Liver (tissue), 9 donors: ENCODE data around the gene TENT4B. TPM values are rescaled to one million over a fixed set of nuclear protein-coding genes. Genes with fewer than 3 reads are reported as not detected.

ENCODE experiments used
- DNase-seq: peaks from one replicate; pipeline ENCODE4 v3.0.0-alpha.2; 2017; ENCODE audit warnings: low spot score
- H3K27ac ChIP-seq, 2 donors: one replicate each; pipeline ENCODE4 v1.7.0; 2013; ENCODE audit warnings: inconsistent platforms in 2 of 2, low read length in 2 of 2, control low read depth in 1 of 2, low read depth in 1 of 2, mild to moderate bottlenecking in 1 of 2
- H3K27me3 ChIP-seq, 4 donors: one replicate each; pipeline versions ENCODE4 v1.6.1 to v1.7.0; 2013; ENCODE audit warnings: low read length in 3 of 4, inconsistent platforms in 1 of 4, mild to moderate bottlenecking in 1 of 4, moderate library complexity in 1 of 4; ENCODE audit not compliant: control insufficient read depth in 4 of 4, insufficient read depth in 4 of 4
- H3K36me3 ChIP-seq, 4 donors: one replicate each; pipeline versions ENCODE4 v1.6.1 to v1.7.0; 2013; ENCODE audit warnings: low read length in 3 of 4, mild to moderate bottlenecking in 3 of 4, low read depth in 1 of 4, moderate library complexity in 1 of 4; ENCODE audit not compliant: control insufficient read depth in 4 of 4, insufficient read depth in 3 of 4
- H3K4me1 ChIP-seq, 4 donors: one replicate each; pipeline versions ENCODE4 v1.6.1 to v1.7.0; 2013; ENCODE audit warnings: low read length in 3 of 4, mild to moderate bottlenecking in 3 of 4, moderate library complexity in 1 of 4; ENCODE audit not compliant: control insufficient read depth in 4 of 4, insufficient read depth in 4 of 4
- H3K4me3 ChIP-seq, 3 donors: one replicate each; pipeline versions ENCODE4 v1.6.1 to v1.7.0; 2013; ENCODE audit warnings: low read length in 3 of 3, control low read depth in 1 of 3, low read depth in 1 of 3, mild to moderate bottlenecking in 1 of 3
- H3K9ac ChIP-seq, 2 donors: one replicate each; pipeline ENCODE4 v1.7.0; 2013; ENCODE audit warnings: low read length in 2 of 2, mild to moderate bottlenecking in 2 of 2, moderate library complexity in 2 of 2, control low read depth in 1 of 2, low read depth in 1 of 2
- H3K9me3 ChIP-seq, 4 donors: one replicate each; pipeline versions ENCODE4 v1.6.1 to v1.7.0; 2013; ENCODE audit warnings: low read length in 3 of 4; ENCODE audit not compliant: control insufficient read depth in 4 of 4
- CTCF ChIP-seq: fragments of 150-350 bp; IDR thresholded peaks from 2 replicates; pipeline ENCODE4 v1.5.1; 2017; ENCODE audit warnings: improper control_type of control experiment, low read depth, low read length; ENCODE audit not compliant: missing input control
- EGR1 ChIP-seq, 2 donors: IDR thresholded peaks; 2 replicates each; pipeline ENCODE4 v1.6.1; 2016 to 2018; ENCODE audit warnings: antibody characterized with exemption in 2 of 2, low read depth in 2 of 2
- FOXA1 ChIP-seq: IDR thresholded peaks from 2 replicates; pipeline ENCODE4 v1.6.1; 2016; ENCODE audit warnings: antibody characterized with exemption
- FOXA2 ChIP-seq: IDR thresholded peaks from 2 replicates; pipeline ENCODE4 v1.6.1; 2016; ENCODE audit warnings: antibody characterized with exemption
- GABPA ChIP-seq, 2 donors: IDR thresholded peaks in 1 of 2; conservative IDR thresholded peaks in 1 of 2; 2 replicates each; pipeline ENCODE4 v1.6.1; 2016; ENCODE audit warnings: antibody characterized with exemption in 2 of 2, mild to moderate bottlenecking in 1 of 2, moderate library complexity in 1 of 2
- HNF4A ChIP-seq, 2 donors: conservative IDR thresholded peaks; 2 replicates each; pipeline ENCODE4 v1.6.1; 2016; ENCODE audit warnings: antibody characterized with exemption in 2 of 2, mild to moderate bottlenecking in 2 of 2
- HNF4G ChIP-seq: IDR thresholded peaks from 2 replicates; pipeline ENCODE4 v1.6.1; 2016; ENCODE audit warnings: antibody characterized with exemption
- JUND ChIP-seq, 2 donors: IDR thresholded peaks; 2 replicates each; pipeline ENCODE4 v1.6.1; 2016; ENCODE audit warnings: antibody characterized with exemption in 2 of 2
- NR2F2 ChIP-seq: IDR thresholded peaks from 2 replicates; pipeline ENCODE4 v1.6.1; 2016; ENCODE audit warnings: antibody characterized with exemption
- RAD21 ChIP-seq, 2 donors: IDR thresholded peaks; 2 replicates each; pipeline ENCODE4 v1.6.1; 2016; ENCODE audit warnings: antibody characterized with exemption in 2 of 2, mild to moderate bottlenecking in 2 of 2
- RXRA ChIP-seq, 2 donors: IDR thresholded peaks; 2 replicates each; pipeline ENCODE4 v1.6.1; 2017 to 2018; ENCODE audit warnings: antibody characterized with exemption in 2 of 2, mild to moderate bottlenecking in 1 of 2
- SP1 ChIP-seq: IDR thresholded peaks from 2 replicates; pipeline ENCODE4 v1.6.1; 2018; ENCODE audit warnings: antibody characterized with exemption, mild to moderate bottlenecking
- TAF1 ChIP-seq: conservative IDR thresholded peaks from 2 replicates; pipeline ENCODE4 v1.6.1; 2016; ENCODE audit warnings: antibody characterized with exemption, mild to moderate bottlenecking
- YY1 ChIP-seq: IDR thresholded peaks from 2 replicates; pipeline ENCODE4 v1.6.1; 2016; ENCODE audit warnings: antibody characterized with exemption, mild to moderate bottlenecking
- WGBS: extraction: QIAGEN DNeasy Blood & Tissue Kit; methylation state at CpG from one replicate; pipeline ENCODE4 v1.1.7; 2013; 5-methylcytosine and 5-hydroxymethylcytosine counted together
- polyA plus RNA-seq, 2 donors: library from polyadenylated mRNA; stranded (reverse) in 1 of 2; unstranded in 1 of 2; fragments of 200-250 nt in 1 of 2; fragments of >200 nt in 1 of 2; fragmentation: Nextera tagmentation in 1 of 2; extraction: Ambion mirVana in 1 of 2; gene quantifications; one replicate each; pipeline versions ENCODE4 v1.2.1 to v1.2.3, GENCODE V29; 2013 to 2015
- total RNA-seq, 2 donors: library from RNA; depleted of rRNA; stranded (reverse); fragments of >200 nt; gene quantifications; one replicate each; pipeline ENCODE4 v1.2.3, GENCODE V29; 2014
- TF ChIP-seq, protein P1 (sequence below): IDR thresholded peaks from 2 replicates; pipeline ENCODE4 v1.6.1; 2016; ENCODE audit warnings: antibody characterized with exemption
- TF ChIP-seq, protein P2 (sequence below): IDR thresholded peaks from 2 replicates; pipeline ENCODE4 v1.6.1; 2016; ENCODE audit warnings: antibody characterized with exemption
- TF ChIP-seq, protein P3 (sequence below): IDR thresholded peaks from 2 replicates; pipeline ENCODE4 v1.6.1; 2016; ENCODE audit warnings: antibody characterized with exemption, mild to moderate bottlenecking
- TF ChIP-seq, protein P4 (sequence below): IDR thresholded peaks from 2 replicates; pipeline ENCODE4 v1.6.1; 2016; ENCODE audit warnings: antibody characterized with exemption
- donor health status: healthy.
- donor health status: healthy.
- donor health status: healthy.
- donor health status: healthy.
- donor health status: healthy.

The TENT4B gene
- total and polyA plus RNA-seq, 4 donors: 4.2 to 10.8 (median 7.9) TPM

- DNase-seq: no peak
- no peaks in the 10 kb centered on the region for H3K9me3 ChIP-seq
- H3K36me3 ChIP-seq: no peaks in the 10 kb centered on the region
- TF ChIP-seq RAD21 (IDR thresholded peaks at IDR 0.05) (no peak), TAF1 (no peak), EGR1 (IDR thresholded peaks at IDR 0.05; ENCODE audit: low read depth in 2 of 2) (no peak), CTCF (no peak), SP1 (no peak), YY1 (no peak), FOXA2 (no peak), RXRA (IDR thresholded peaks at IDR 0.05) (no peak)
- TF ChIP-seq, protein P1, sequence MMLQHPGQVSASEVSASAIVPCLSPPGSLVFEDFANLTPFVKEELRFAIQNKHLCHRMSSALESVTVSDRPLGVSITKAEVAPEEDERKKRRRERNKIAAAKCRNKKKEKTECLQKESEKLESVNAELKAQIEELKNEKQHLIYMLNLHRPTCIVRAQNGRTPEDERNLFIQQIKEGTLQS: no peak
- TF ChIP-seq, protein P2, sequence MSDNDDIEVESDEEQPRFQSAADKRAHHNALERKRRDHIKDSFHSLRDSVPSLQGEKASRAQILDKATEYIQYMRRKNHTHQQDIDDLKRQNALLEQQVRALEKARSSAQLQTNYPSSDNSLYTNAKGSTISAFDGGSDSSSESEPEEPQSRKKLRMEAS: no peak
- TF ChIP-seq, protein P3, sequence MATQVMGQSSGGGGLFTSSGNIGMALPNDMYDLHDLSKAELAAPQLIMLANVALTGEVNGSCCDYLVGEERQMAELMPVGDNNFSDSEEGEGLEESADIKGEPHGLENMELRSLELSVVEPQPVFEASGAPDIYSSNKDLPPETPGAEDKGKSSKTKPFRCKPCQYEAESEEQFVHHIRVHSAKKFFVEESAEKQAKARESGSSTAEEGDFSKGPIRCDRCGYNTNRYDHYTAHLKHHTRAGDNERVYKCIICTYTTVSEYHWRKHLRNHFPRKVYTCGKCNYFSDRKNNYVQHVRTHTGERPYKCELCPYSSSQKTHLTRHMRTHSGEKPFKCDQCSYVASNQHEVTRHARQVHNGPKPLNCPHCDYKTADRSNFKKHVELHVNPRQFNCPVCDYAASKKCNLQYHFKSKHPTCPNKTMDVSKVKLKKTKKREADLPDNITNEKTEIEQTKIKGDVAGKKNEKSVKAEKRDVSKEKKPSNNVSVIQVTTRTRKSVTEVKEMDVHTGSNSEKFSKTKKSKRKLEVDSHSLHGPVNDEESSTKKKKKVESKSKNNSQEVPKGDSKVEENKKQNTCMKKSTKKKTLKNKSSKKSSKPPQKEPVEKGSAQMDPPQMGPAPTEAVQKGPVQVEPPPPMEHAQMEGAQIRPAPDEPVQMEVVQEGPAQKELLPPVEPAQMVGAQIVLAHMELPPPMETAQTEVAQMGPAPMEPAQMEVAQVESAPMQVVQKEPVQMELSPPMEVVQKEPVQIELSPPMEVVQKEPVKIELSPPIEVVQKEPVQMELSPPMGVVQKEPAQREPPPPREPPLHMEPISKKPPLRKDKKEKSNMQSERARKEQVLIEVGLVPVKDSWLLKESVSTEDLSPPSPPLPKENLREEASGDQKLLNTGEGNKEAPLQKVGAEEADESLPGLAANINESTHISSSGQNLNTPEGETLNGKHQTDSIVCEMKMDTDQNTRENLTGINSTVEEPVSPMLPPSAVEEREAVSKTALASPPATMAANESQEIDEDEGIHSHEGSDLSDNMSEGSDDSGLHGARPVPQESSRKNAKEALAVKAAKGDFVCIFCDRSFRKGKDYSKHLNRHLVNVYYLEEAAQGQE: no peak
- TF ChIP-seq, protein P4, sequence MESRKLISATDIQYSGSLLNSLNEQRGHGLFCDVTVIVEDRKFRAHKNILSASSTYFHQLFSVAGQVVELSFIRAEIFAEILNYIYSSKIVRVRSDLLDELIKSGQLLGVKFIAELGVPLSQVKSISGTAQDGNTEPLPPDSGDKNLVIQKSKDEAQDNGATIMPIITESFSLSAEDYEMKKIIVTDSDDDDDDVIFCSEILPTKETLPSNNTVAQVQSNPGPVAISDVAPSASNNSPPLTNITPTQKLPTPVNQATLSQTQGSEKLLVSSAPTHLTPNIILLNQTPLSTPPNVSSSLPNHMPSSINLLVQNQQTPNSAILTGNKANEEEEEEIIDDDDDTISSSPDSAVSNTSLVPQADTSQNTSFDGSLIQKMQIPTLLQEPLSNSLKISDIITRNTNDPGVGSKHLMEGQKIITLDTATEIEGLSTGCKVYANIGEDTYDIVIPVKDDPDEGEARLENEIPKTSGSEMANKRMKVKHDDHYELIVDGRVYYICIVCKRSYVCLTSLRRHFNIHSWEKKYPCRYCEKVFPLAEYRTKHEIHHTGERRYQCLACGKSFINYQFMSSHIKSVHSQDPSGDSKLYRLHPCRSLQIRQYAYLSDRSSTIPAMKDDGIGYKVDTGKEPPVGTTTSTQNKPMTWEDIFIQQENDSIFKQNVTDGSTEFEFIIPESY: no peak
- H3K27ac ChIP-seq: no peak overlapping the region
- H3K9ac ChIP-seq: no peak overlapping the region
- no peak overlapping the region for H3K4me3 ChIP-seq
- no peaks in the 10 kb centered on the region for H3K27me3 ChIP-seq
- peaks cover 0 to 8% (median 5%) of the 10 kb centered on the region in 4 donors for H3K4me1 ChIP-seq
- 80% methylated on average over 2 of the region's 2 CpGs for WGBS
These were observed 8.9 kb upstream of the TENT4B start for GRCh38 chr16:50144211-50144610.

- WGBS: 81% methylated on average over 9 of the region's 9 CpGs
- Histone ChIP-seq H3K4me3 (no peak overlapping the region), H3K36me3 (no peaks in the 10 kb centered on the region), H3K27ac (no peak overlapping the region), H3K27me3 (no peaks in the 10 kb centered on the region), H3K9ac (no peak overlapping the region), H3K9me3 (no peaks in the 10 kb centered on the region), H3K4me1 (peaks cover 0 to 8% (median 5%) of the 10 kb centered on the region in 4 donors)
- DNase-seq: no peak
- TF ChIP-seq RAD21 (IDR thresholded peaks at IDR 0.05): no peak
- TF ChIP-seq, protein P1: no peak
- TF ChIP-seq NR2F2: no peak
- no peak for TF ChIP-seq FOXA2
- no peak for TF ChIP-seq HNF4G
- no peak for TF ChIP-seq JUND (IDR thresholded peaks at IDR 0.05)
- no peak for TF ChIP-seq FOXA1
- TF ChIP-seq EGR1 (IDR thresholded peaks at IDR 0.05; ENCODE audit: low read depth in 2 of 2): no peak
- no peak for TF ChIP-seq GABPA (IDR thresholded peaks at IDR 0.05 in 1 of 2, conservative IDR thresholded peaks at IDR 0.05 in 1 of 2)
- no peak for TF ChIP-seq HNF4A (conservative IDR thresholded peaks at IDR 0.05)
- TF ChIP-seq YY1: no peak
- no peak for TF ChIP-seq CTCF
- no peak for TF ChIP-seq TAF1
- TF ChIP-seq, protein P2: no peak
- no peak for TF ChIP-seq RXRA (IDR thresholded peaks at IDR 0.05)
These were observed 6.3 kb upstream of the TENT4B start for GRCh38 chr16:50146479-50147435.
